CD14-positive monocyte (primary cell): Measurements from ENCODE around the gene ARHGAP45. TPM values are rescaled to one million over a fixed set of nuclear protein-coding genes. Genes with fewer than 3 reads are reported as not detected.
A peak's percentile ranks its signal among the peaks of the same experiment; 100 is the strongest.

Experiments used
- DNase-seq, 3 donors: peaks; one replicate each; pipeline ENCODE4 v3.0.0-alpha.2; 2011 to 2022
- H2AFZ ChIP-seq: 2 replicates; pipeline ENCODE4 v1.6.0; 2012; ENCODE audit warnings: mild to moderate bottlenecking, low read depth, low read length, inconsistent platforms; ENCODE audit not compliant: insufficient read depth, poor library complexity, severe bottlenecking
- H3K27ac ChIP-seq, 2 donors: 1 replicate in 1 of 2; 2 replicates in 1 of 2; pipeline ENCODE4 v1.5.1; 2012 to 2013; ENCODE audit warnings: low read length in 2 of 2, control low read depth in 1 of 2, inconsistent platforms in 1 of 2, low read depth in 1 of 2, mild to moderate bottlenecking in 1 of 2
- H3K27me3 ChIP-seq, 2 donors: one replicate each; pipeline versions ENCODE4 v1.6.0 to v1.6.1; 2011 to 2013; ENCODE audit warnings: low read length in 2 of 2; ENCODE audit not compliant: control insufficient read depth in 2 of 2, insufficient read depth in 2 of 2
- H3K36me3 ChIP-seq, 2 donors: replicated peaks in 1 of 2; 1 replicate in 1 of 2; 2 replicates in 1 of 2; pipeline versions ENCODE4 v1.5.1 to v1.6.1; 2012 to 2013; ENCODE audit warnings: low read length in 2 of 2, control low read depth in 1 of 2, inconsistent platforms in 1 of 2, mild to moderate bottlenecking in 1 of 2; ENCODE audit not compliant: insufficient read depth in 2 of 2, control insufficient read depth in 1 of 2
- H3K4me1 ChIP-seq, 2 donors: 1 replicate in 1 of 2; 2 replicates in 1 of 2; pipeline versions ENCODE4 v1.5.1 to v1.6.1; 2012 to 2013; ENCODE audit warnings: low read length in 2 of 2, control low read depth in 1 of 2, inconsistent platforms in 1 of 2, mild to moderate bottlenecking in 1 of 2, moderate library complexity in 1 of 2; ENCODE audit not compliant: insufficient read depth in 2 of 2, control insufficient read depth in 1 of 2
- H3K4me2 ChIP-seq: replicated peaks from 2 replicates; pipeline ENCODE3; 2012; ENCODE audit warnings: low read length, moderate library complexity, mild to moderate bottlenecking; ENCODE audit not compliant: poor library complexity, severe bottlenecking; ENCODE audit errors: extremely low read depth
- H3K4me3 ChIP-seq, 3 experiments: fragments of 200-600 bp in 1 of 3; sonication (generic) in 1 of 3; replicated peaks in 1 of 3; 1 replicate in 2 of 3; 2 replicates in 1 of 3; pipeline ENCODE4 v1.5.1; 2011 to 2013; ENCODE audit warnings: low read length in 3 of 3, mild to moderate bottlenecking in 3 of 3, control low read depth in 2 of 3, low read depth in 2 of 3, inconsistent platforms in 1 of 3, moderate library complexity in 1 of 3
- H3K79me2 ChIP-seq: 2 replicates; pipeline ENCODE4 v1.6.0; 2012; ENCODE audit warnings: mild to moderate bottlenecking, control low read depth, inconsistent platforms, low read length, moderate library complexity; ENCODE audit not compliant: insufficient read depth
- H3K9ac ChIP-seq: 2 replicates; pipeline ENCODE4 v1.6.0; 2017; ENCODE audit warnings: low read length, mild to moderate bottlenecking; ENCODE audit not compliant: insufficient read depth, poor library complexity, severe bottlenecking
- H3K9me3 ChIP-seq, 2 donors: replicated peaks in 1 of 2; 1 replicate in 1 of 2; 2 replicates in 1 of 2; pipeline versions ENCODE4 v1.5.1 to v1.6.1; 2012 to 2013; ENCODE audit warnings: low read length in 2 of 2, control low read depth in 1 of 2; ENCODE audit not compliant: control insufficient read depth in 1 of 2, insufficient read depth in 1 of 2
- H4K20me1 ChIP-seq: 2 replicates; pipeline ENCODE4 v1.6.0; 2012; ENCODE audit warnings: mild to moderate bottlenecking, low read length, control low read depth, moderate library complexity; ENCODE audit not compliant: insufficient read depth
- H3K27ac Mint-ChIP-seq, 7 donors: one replicate each; pipeline ENCODE4 v1.8.0; 2020; ENCODE audit warnings: mild to moderate bottlenecking in 7 of 7, mixed read lengths in 7 of 7, moderate library complexity in 6 of 7, inconsistent platforms in 2 of 7
- H3K27me3 Mint-ChIP-seq, 3 donors: one replicate each; pipeline ENCODE4 v1.8.0; 2021 to 2022; ENCODE audit warnings: low read depth in 3 of 3, mild to moderate bottlenecking in 3 of 3, mixed read lengths in 3 of 3, moderate library complexity in 3 of 3, inconsistent platforms in 1 of 3
- H3K36me3 Mint-ChIP-seq, 2 donors: one replicate each; pipeline ENCODE4 v1.8.0; 2020; ENCODE audit warnings: mixed read lengths in 2 of 2, inconsistent platforms in 1 of 2, mild to moderate bottlenecking in 1 of 2
- H3K4me1 Mint-ChIP-seq: one replicate; pipeline ENCODE4 v1.8.0; 2020; ENCODE audit warnings: mild to moderate bottlenecking, mixed read lengths
- H3K4me3 Mint-ChIP-seq, 2 donors: one replicate each; pipeline ENCODE4 v1.8.0; 2020; ENCODE audit warnings: mild to moderate bottlenecking in 2 of 2, mixed read lengths in 2 of 2, moderate library complexity in 1 of 2
- H3K9me3 Mint-ChIP-seq, 7 donors: one replicate each; pipeline ENCODE4 v1.8.0; 2020 to 2022; ENCODE audit warnings: mixed read lengths in 7 of 7, mild to moderate bottlenecking in 6 of 7, moderate library complexity in 6 of 7, inconsistent platforms in 2 of 7
- WGBS: methylation state at CpG from one replicate; pipeline ENCODE4 v1.1.5; 2013; ENCODE audit warnings: missing lambda C conversion rate; ENCODE audit not compliant: insufficient coverage; 5-methylcytosine and 5-hydroxymethylcytosine counted together
- intact Hi-C, 2 donors: fragments of 100-400 bp; cut with micrococcal nuclease; formaldehyde crosslinking; loops; one replicate each; pipeline versions ENCODE4 v1.15.0 to v1.15.1; 2023
- polyA plus RNA-seq, 3 donors: library from polyadenylated mRNA; depleted of rRNA in 1 of 3; unstranded in 2 of 3; stranded (reverse) in 1 of 3; fragments of 300-500 nt in 2 of 3; fragments of >200 nt in 1 of 3; fragmentation: Illumina TruSeq in 2 of 3; gene quantifications; 1 replicate in 2 of 3; 2 replicates in 1 of 3; pipeline ENCODE4 v1.2.3, GENCODE V29; 2012 to 2021
- TF ChIP-seq, protein P1 (sequence below): fragments of 200-600 bp; IDR thresholded peaks from one replicate; pipeline ENCODE4 v1.8.0; 2022; ENCODE audit warnings: antibody characterized with exemption, mild to moderate bottlenecking

The ARHGAP45 gene
- polyA plus RNA-seq, 3 donors, result 108 to 308 (median 137) TPM

DNA sequence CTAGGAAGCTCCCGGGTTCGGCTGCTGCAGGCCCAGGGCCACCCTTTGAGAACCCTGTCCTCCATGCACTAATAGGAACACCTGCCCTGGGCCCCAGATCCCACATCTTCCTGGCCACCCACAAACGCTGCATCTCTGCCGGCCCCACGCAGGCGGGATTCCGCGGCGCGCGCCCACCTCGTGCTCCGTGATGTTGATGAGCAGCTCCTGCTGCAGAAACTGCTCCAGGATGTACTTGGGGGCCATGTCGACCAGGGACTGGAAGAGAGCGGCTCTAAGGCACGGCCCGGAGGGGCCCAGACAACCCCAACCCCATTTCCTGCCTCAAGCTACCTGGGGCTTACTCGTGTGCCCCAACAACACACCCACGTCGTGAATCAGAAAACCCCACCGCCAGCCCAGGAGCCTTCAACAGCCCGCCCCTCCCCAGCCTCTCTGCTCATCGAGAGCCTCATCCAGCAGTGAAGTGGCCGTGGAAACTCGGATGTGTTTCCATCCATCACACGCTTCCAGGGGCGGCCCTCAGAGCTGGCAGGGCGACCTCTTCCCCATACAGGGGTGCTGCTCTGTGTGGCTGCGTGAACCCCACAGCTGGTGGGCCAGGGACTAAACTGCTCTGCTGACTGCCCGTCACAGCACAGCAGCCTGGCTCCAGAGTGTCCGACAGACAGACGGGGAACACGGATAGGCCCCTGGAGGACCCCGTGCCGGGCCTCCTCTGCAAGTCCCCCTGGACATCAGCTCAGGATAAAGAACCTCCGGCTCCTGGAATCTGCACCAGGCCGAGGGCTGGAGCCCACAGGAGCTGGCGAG, 24.0 kb downstream of the ARHGAP45 start:
- no peak for DNase-seq
- H4K20me1 ChIP-seq, result peaks cover 74% of the 10 kb centered on the region
- H3K27me3 Mint-ChIP-seq, result peaks cover 0 to 2% (median 0%) of the 10 kb centered on the region in 3 donors
- TF ChIP-seq, protein P1, sequence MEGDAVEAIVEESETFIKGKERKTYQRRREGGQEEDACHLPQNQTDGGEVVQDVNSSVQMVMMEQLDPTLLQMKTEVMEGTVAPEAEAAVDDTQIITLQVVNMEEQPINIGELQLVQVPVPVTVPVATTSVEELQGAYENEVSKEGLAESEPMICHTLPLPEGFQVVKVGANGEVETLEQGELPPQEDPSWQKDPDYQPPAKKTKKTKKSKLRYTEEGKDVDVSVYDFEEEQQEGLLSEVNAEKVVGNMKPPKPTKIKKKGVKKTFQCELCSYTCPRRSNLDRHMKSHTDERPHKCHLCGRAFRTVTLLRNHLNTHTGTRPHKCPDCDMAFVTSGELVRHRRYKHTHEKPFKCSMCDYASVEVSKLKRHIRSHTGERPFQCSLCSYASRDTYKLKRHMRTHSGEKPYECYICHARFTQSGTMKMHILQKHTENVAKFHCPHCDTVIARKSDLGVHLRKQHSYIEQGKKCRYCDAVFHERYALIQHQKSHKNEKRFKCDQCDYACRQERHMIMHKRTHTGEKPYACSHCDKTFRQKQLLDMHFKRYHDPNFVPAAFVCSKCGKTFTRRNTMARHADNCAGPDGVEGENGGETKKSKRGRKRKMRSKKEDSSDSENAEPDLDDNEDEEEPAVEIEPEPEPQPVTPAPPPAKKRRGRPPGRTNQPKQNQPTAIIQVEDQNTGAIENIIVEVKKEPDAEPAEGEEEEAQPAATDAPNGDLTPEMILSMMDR, result no peak
- peaks cover 29 to 52% of the 10 kb centered on the region in 2 donors for H3K36me3 Mint-ChIP-seq
- H2AFZ ChIP-seq, result no peak overlapping the region
- no peak overlapping the region for H3K27ac ChIP-seq
- H3K9me3 ChIP-seq, result no peaks in the 10 kb centered on the region
- H3K27ac Mint-ChIP-seq, result peak overlapping the region in 1 of 7 donors; percentile 19
- no peak overlapping the region for H3K4me3 Mint-ChIP-seq
- WGBS, result 96% methylated on average over 38 of the region's 38 CpGs
- no peak overlapping the region for H3K9ac ChIP-seq
- no peak overlapping the region for H3K4me3 ChIP-seq
- H3K4me1 ChIP-seq, result peaks cover 68 to 76% of the 10 kb centered on the region in 2 donors
- H3K4me2 ChIP-seq, result no peak overlapping the region
- H3K79me2 ChIP-seq, result peaks cover 57% of the 10 kb centered on the region
- H3K9me3 Mint-ChIP-seq, result no peaks in the 10 kb centered on the region
- H3K27me3 ChIP-seq, result no peaks in the 10 kb centered on the region
- peaks cover 51% of the 10 kb centered on the region in 2 donors for H3K36me3 ChIP-seq
- H3K4me1 Mint-ChIP-seq, result peaks cover 68% of the 10 kb centered on the region
- intact Hi-C loops, result no loop called here

DNA sequence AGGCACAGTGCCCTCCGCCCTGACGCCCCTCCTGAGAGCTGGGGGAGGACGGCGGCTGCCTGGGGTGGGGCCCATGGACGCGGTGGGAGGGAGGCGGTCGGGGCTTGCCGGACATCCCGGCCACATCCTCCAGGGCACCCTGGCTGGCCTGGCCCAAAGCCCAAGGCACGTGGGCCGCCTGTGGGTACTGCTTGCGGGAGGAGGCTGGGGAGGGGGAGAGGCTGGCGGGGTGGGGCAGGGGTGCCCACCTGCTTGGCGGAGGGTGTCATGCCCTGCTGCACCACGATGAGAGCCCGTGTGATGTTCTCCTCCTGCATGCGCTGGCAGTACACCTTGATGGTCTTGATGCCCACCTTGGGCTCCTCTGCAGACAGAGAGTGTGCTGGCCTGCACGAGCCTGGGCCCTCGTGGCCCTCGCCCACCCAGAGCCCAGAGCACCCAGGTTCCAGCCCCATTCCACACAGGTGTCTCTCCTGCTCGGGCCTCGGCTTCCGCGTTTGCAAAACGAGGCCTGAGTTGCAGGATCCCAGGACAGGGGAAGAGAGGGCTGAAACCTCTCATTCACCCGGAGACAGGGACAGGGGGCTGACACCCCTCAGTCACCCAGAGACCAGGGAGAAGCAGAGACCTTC, 24.7 kb downstream of the ARHGAP45 start:
- Histone ChIP-seq H3K4me1 (peaks cover 61 to 71% of the 10 kb centered on the region in 2 donors), H4K20me1 (peaks cover 67% of the 10 kb centered on the region), H3K9ac (no peak overlapping the region), H3K79me2 (peaks cover 50% of the 10 kb centered on the region), H3K9me3 (no peaks in the 10 kb centered on the region), H2AFZ (no peak overlapping the region), H3K27ac (no peak overlapping the region), H3K4me2 (no peak overlapping the region), H3K27me3 (no peaks in the 10 kb centered on the region), H3K36me3 (peaks cover 44% of the 10 kb centered on the region in 2 donors), H3K4me3 (no peak overlapping the region)
- no peaks in the 10 kb centered on the region for H3K9me3 Mint-ChIP-seq
- intact Hi-C loops, result no loop called here
- peaks cover 0 to 2% (median 0%) of the 10 kb centered on the region in 3 donors for H3K27me3 Mint-ChIP-seq
- TF ChIP-seq, protein P1, result no peak
- no peak overlapping the region for H3K27ac Mint-ChIP-seq
- peaks cover 25 to 47% of the 10 kb centered on the region in 2 donors for H3K36me3 Mint-ChIP-seq
- H3K4me3 Mint-ChIP-seq, result no peak overlapping the region
- H3K4me1 Mint-ChIP-seq, result peaks cover 62% of the 10 kb centered on the region
- DNase-seq, result no peak
- WGBS, result 85% methylated on average over 18 of the region's 27 CpGs
